HUES48 (cell line): ENCODE data around the gene MAGEB17.

Experiments used
- H3K27ac ChIP-seq: one replicate; pipeline ENCODE4 v1.7.0; 2013; ENCODE audit warnings: low read depth, low read length, inconsistent platforms
- H3K27me3 ChIP-seq: 2 replicates; pipeline ENCODE4 v1.6.1; 2013; ENCODE audit warnings: mild to moderate bottlenecking, low read length; ENCODE audit not compliant: control insufficient read depth, insufficient read depth
- H3K36me3 ChIP-seq: 2 replicates; pipeline ENCODE4 v1.6.1; 2013; ENCODE audit warnings: low read length; ENCODE audit not compliant: control insufficient read depth, insufficient read depth
- H3K4me1 ChIP-seq: 2 replicates; pipeline ENCODE4 v1.6.1; 2013; ENCODE audit warnings: mild to moderate bottlenecking, low read length; ENCODE audit not compliant: control insufficient read depth, insufficient read depth
- H3K4me3 ChIP-seq: 2 replicates; pipeline ENCODE4 v1.5.1; 2013; ENCODE audit warnings: mild to moderate bottlenecking, low read depth, low read length
- H3K9ac ChIP-seq: 2 replicates; pipeline ENCODE4 v1.6.1; 2013; ENCODE audit warnings: mild to moderate bottlenecking, low read depth, low read length, moderate library complexity
- H3K9me3 ChIP-seq: 2 replicates; pipeline ENCODE4 v1.6.1; 2013; ENCODE audit warnings: low read length; ENCODE audit not compliant: control insufficient read depth, insufficient read depth

The MAGEB17 gene

GRCh38 chrX:16208601-16209000 is 41.3 kb downstream of the MAGEB17 start:
- Histone ChIP-seq H3K4me1 (peaks cover 32% of the 10 kb centered on the region; the same call in 1 of the 2 replicates), H3K36me3 (no peaks in the 10 kb centered on the region), H3K9me3 (no peaks in the 10 kb centered on the region), H3K9ac (no peak overlapping the region), H3K4me3 (no peak overlapping the region), H3K27me3 (no peaks in the 10 kb centered on the region), H3K27ac (peak overlapping the region; percentile 12)

- Histone ChIP-seq H3K27me3 (no peaks in the 10 kb centered on the region), H3K36me3 (no peaks in the 10 kb centered on the region), H3K9me3 (no peaks in the 10 kb centered on the region), H3K9ac (no peak overlapping the region), H3K27ac (no peak overlapping the region), H3K4me1 (peaks cover 34% of the 10 kb centered on the region), H3K4me3 (no peak overlapping the region)
These were observed 42.8 kb downstream of the MAGEB17 start for GRCh38 chrX:16210061-16210460.

GRCh38 chrX:16212024-16212423 is 44.7 kb downstream of the MAGEB17 start:
- no peak overlapping the region for H3K27ac ChIP-seq
- no peak overlapping the region for H3K9ac ChIP-seq
- H3K27me3 ChIP-seq: no peaks in the 10 kb centered on the region
- H3K4me1 ChIP-seq: peaks cover 49% of the 10 kb centered on the region
- no peak overlapping the region for H3K4me3 ChIP-seq
- no peaks in the 10 kb centered on the region for H3K36me3 ChIP-seq
- no peaks in the 10 kb centered on the region for H3K9me3 ChIP-seq

GRCh38 chrX:16212436-16212835 is 45.2 kb downstream of the MAGEB17 start:
- Histone ChIP-seq H3K36me3 (no peaks in the 10 kb centered on the region), H3K4me1 (peaks cover 49% of the 10 kb centered on the region), H3K27ac (no peak overlapping the region), H3K4me3 (no peak overlapping the region), H3K9ac (no peak overlapping the region), H3K9me3 (no peaks in the 10 kb centered on the region), H3K27me3 (no peaks in the 10 kb centered on the region)

GRCh38 chrX:16213961-16214360 is 46.7 kb downstream of the MAGEB17 start:
- Histone ChIP-seq H3K27ac (no peak overlapping the region), H3K27me3 (no peaks in the 10 kb centered on the region), H3K36me3 (no peaks in the 10 kb centered on the region), H3K4me1 (peaks cover 42% of the 10 kb centered on the region), H3K9me3 (no peaks in the 10 kb centered on the region), H3K9ac (no peak overlapping the region), H3K4me3 (no peak overlapping the region)

GRCh38 chrX:16215660-16216059 is 48.4 kb downstream of the MAGEB17 start:
- Histone ChIP-seq H3K4me1 (peaks cover 37% of the 10 kb centered on the region), H3K4me3 (no peak overlapping the region), H3K9me3 (peaks cover 3% of the 10 kb centered on the region; the same call in 1 of the 2 replicates), H3K27ac (peak overlapping the region; percentile 78), H3K27me3 (no peaks in the 10 kb centered on the region), H3K9ac (no peak overlapping the region), H3K36me3 (no peaks in the 10 kb centered on the region)
